Endometrial microvascular endothelial cells (primary cell): ENCODE data around the gene PRKCE. TPM values are rescaled to one million over a fixed set of nuclear protein-coding genes. Genes with fewer than 3 reads are reported as not detected.

Source experiments
- in situ Hi-C: cut with HindIII; loops from 2 replicates; pipeline ENCODE4 v1.10.0; 2017; ENCODE audit warnings: low sequenced_read_pairs, low pct_unique_long_range_greater_than_20kb; ENCODE audit errors: inconsistent ontology term
- total RNA-seq: library from RNA; depleted of rRNA; stranded (reverse); fragments of >200 nt; gene quantifications from one replicate; pipeline ENCODE4 v1.2.3, GENCODE V29; 2015; ENCODE audit errors: inconsistent ontology term

PRKCE gene
- total RNA-seq, 1 donor from 2014 or later = 155 TPM

- in situ Hi-C loops = no loop called here
These were observed 131.5 kb downstream of the PRKCE start for GRCh38 chr2:45782986-45783385.

- in situ Hi-C loops = no loop called here
These were observed 134.8 kb downstream of the PRKCE start for GRCh38 chr2:45786030-45786835.

GRCh38 chr2:45786836-45787357, 135.4 kb downstream of the PRKCE start:
- in situ Hi-C loops = no loop called here

- in situ Hi-C loops = no loop called here
These were observed 136.9 kb downstream of the PRKCE start for GRCh38 chr2:45788401-45788800.

GRCh38 chr2:45789317-45789716, 137.8 kb downstream of the PRKCE start:
- in situ Hi-C loops = no loop called here

- in situ Hi-C loops = no loop called here
These were observed 138.7 kb downstream of the PRKCE start for GRCh38 chr2:45789961-45790723.

GRCh38 chr2:45793305-45793962, 142.0 kb downstream of the PRKCE start:
- in situ Hi-C loops = no loop called here

- in situ Hi-C loops = no loop called here
These were observed 142.7 kb downstream of the PRKCE start for GRCh38 chr2:45794134-45794617.

- in situ Hi-C loops = no loop called here
These were observed 145.0 kb downstream of the PRKCE start for GRCh38 chr2:45796500-45796899.

- in situ Hi-C loops = no loop called here
These were observed 146.2 kb downstream of the PRKCE start for GRCh38 chr2:45797451-45798230.

GRCh38 chr2:45799679-45800381, 148.4 kb downstream of the PRKCE start:
- in situ Hi-C loops = no loop called here

- in situ Hi-C loops = no loop called here
These were observed 151.1 kb downstream of the PRKCE start for GRCh38 chr2:45802499-45803138.

- in situ Hi-C loops = no loop called here
These were observed 153.7 kb downstream of the PRKCE start for GRCh38 chr2:45804987-45805755.

- in situ Hi-C loops = no loop called here
These were observed 155.3 kb downstream of the PRKCE start for GRCh38 chr2:45806563-45807358.

- in situ Hi-C loops = no loop called here
These were observed 156.9 kb downstream of the PRKCE start for GRCh38 chr2:45808294-45808800.

- in situ Hi-C loops = no loop called here
These were observed 157.7 kb downstream of the PRKCE start for GRCh38 chr2:45809205-45809604.
